Iris pigment epithelial cell (primary cell): ENCODE measurements around the gene LDLRAD3.

ENCODE experiments used
- DNase-seq: peaks from one replicate; pipeline ENCODE4 v3.0.0-alpha.2; 2011; ENCODE audit warnings: low read depth

Gene LDLRAD3

GRCh38 chr11:36139767-36140166 is 195.9 kb downstream of the LDLRAD3 start:
- DNase-seq: no peak

- DNase-seq: no peak
These were observed 197.5 kb downstream of the LDLRAD3 start for GRCh38 chr11:36141196-36141953.

GRCh38 chr11:36141956-36142355 is 198.1 kb downstream of the LDLRAD3 start:
- DNase-seq: no peak

- no peak for DNase-seq
These were observed 198.6 kb downstream of the LDLRAD3 start for GRCh38 chr11:36142439-36142838.

- DNase-seq: no peak
These were observed 199.0 kb downstream of the LDLRAD3 start for GRCh38 chr11:36142879-36143278.

GRCh38 chr11:36146437-36146836 is 202.6 kb downstream of the LDLRAD3 start:
- no peak for DNase-seq

GRCh38 chr11:36147491-36147890 is 203.6 kb downstream of the LDLRAD3 start:
- no peak for DNase-seq

GRCh38 chr11:36148701-36149100 is 204.8 kb downstream of the LDLRAD3 start:
- no peak for DNase-seq

- DNase-seq: peak; percentile 99
These were observed 205.8 kb downstream of the LDLRAD3 start for GRCh38 chr11:36149538-36150242.

- peak; percentile 64 for DNase-seq
These were observed 207.1 kb downstream of the LDLRAD3 start for GRCh38 chr11:36150986-36151385.

- DNase-seq: no peak
These were observed 208.2 kb downstream of the LDLRAD3 start for GRCh38 chr11:36151933-36152580.

- DNase-seq: no peak
These were observed 209.7 kb downstream of the LDLRAD3 start for GRCh38 chr11:36153551-36153950.

GRCh38 chr11:36155124-36155561 is 211.3 kb downstream of the LDLRAD3 start:
- peak; percentile 44 for DNase-seq

GRCh38 chr11:36155770-36156160 is 211.9 kb downstream of the LDLRAD3 start:
- peak; percentile 41 for DNase-seq

GRCh38 chr11:36156161-36156816 is 212.4 kb downstream of the LDLRAD3 start:
- DNase-seq: peak; percentile 44

GRCh38 chr11:36156817-36157519 is 213.1 kb downstream of the LDLRAD3 start:
- no peak for DNase-seq

- no peak for DNase-seq
These were observed 216.2 kb downstream of the LDLRAD3 start for GRCh38 chr11:36160091-36160490.

- DNase-seq: no peak
These were observed 217.7 kb downstream of the LDLRAD3 start for GRCh38 chr11:36161572-36161971.

- no peak for DNase-seq
These were observed 218.4 kb downstream of the LDLRAD3 start for GRCh38 chr11:36162006-36162882.

GRCh38 chr11:36162883-36163434 is 219.1 kb downstream of the LDLRAD3 start:
- DNase-seq: no peak
